Dermis blood vessel endothelial cell (primary cell): ENCODE results near the gene SLC25A3. TPM values are rescaled to one million over a fixed set of nuclear protein-coding genes. Genes with fewer than 3 reads are reported as not detected.
A peak's percentile ranks its signal among the peaks of the same experiment; 100 is the strongest.
"Not testable (repeated sequence)": the region's sequence is repeated elsewhere in the genome, so short reads cannot be mapped to it uniquely, and the experiment has no call there.

Experiments used
- DNase-seq: peaks from one replicate; pipeline ENCODE4 v3.0.0; 2010
- total RNA-seq: library from RNA; depleted of rRNA; stranded (reverse); fragments of >200 nt; gene quantifications from 2 replicates; pipeline ENCODE4 v1.2.3, GENCODE V29; 2014

SLC25A3 gene
- total RNA-seq, 1 donor from 2014 or later = 657 TPM

GRCh38 chr12:98595243-98595988 lies 1.9 kb downstream of the SLC25A3 start:
- DNase-seq = peak; percentile 66

- not testable (repeated sequence) for DNase-seq
These were observed 3.8 kb downstream of the SLC25A3 start for GRCh38 chr12:98597313-98597712.

- DNase-seq = no peak
These were observed 8.4 kb downstream of the SLC25A3 start for GRCh38 chr12:98601924-98602323.

GRCh38 chr12:98606359-98606988 lies 13.0 kb downstream of the SLC25A3 start:
- peak; percentile 29 for DNase-seq

- no peak for DNase-seq
These were observed 17.1 kb downstream of the SLC25A3 start for GRCh38 chr12:98610596-98610995.

- DNase-seq = no peak
These were observed 19.3 kb downstream of the SLC25A3 start for GRCh38 chr12:98612696-98613334.

- DNase-seq = no peak
These were observed 25.5 kb downstream of the SLC25A3 start for GRCh38 chr12:98618952-98619351.

- peak; percentile 69 for DNase-seq
These were observed 42.3 kb downstream of the SLC25A3 start for GRCh38 chr12:98635657-98636323.

- no peak for DNase-seq
These were observed 43.6 kb downstream of the SLC25A3 start for GRCh38 chr12:98637068-98637467.

GRCh38 chr12:98638009-98638408 lies 44.5 kb downstream of the SLC25A3 start:
- DNase-seq = no peak

GRCh38 chr12:98639491-98639890 lies 46.0 kb downstream of the SLC25A3 start:
- peak; percentile 53 for DNase-seq

- not testable (repeated sequence) for DNase-seq
These were observed 49.3 kb downstream of the SLC25A3 start for GRCh38 chr12:98642801-98643200.

GRCh38 chr12:98644433-98644711 lies 50.9 kb downstream of the SLC25A3 start:
- no peak for DNase-seq

- DNase-seq = peak; percentile 98
These were observed 51.5 kb downstream of the SLC25A3 start, which contains the start of the genes APAF1 and IKBIP for GRCh38 chr12:98644712-98645571. APAF1 (plus strand) TSS chr12:98645290; CDS start chr12:98648360, 3,070 bp downstream. IKBIP (minus strand) TSS chr12:98644788; CDS start chr12:98644701, 87 bp downstream.

GRCh38 chr12:98645572-98646067 lies 52.1 kb downstream of the SLC25A3 start:
- DNase-seq = peak; percentile 41

- peak; percentile 47 for DNase-seq
These were observed 53.0 kb downstream of the SLC25A3 start for GRCh38 chr12:98646294-98647090.

- no peak for DNase-seq
These were observed 57.8 kb downstream of the SLC25A3 start for GRCh38 chr12:98651328-98651727.

GRCh38 chr12:98653866-98654493 lies 60.5 kb downstream of the SLC25A3 start:
- peak; percentile 77 for DNase-seq
